ENCODE measurements around the gene SLC25A4. TPM values are rescaled to one million over a fixed set of nuclear protein-coding genes. Genes with fewer than 3 reads are reported as not detected.

Gene SLC25A4
- polyA plus RNA-seq, 1 donor (not counting 4 experiments of a cell fraction or from before 2014, with no cell fraction given): 13.2 TPM

DNA sequence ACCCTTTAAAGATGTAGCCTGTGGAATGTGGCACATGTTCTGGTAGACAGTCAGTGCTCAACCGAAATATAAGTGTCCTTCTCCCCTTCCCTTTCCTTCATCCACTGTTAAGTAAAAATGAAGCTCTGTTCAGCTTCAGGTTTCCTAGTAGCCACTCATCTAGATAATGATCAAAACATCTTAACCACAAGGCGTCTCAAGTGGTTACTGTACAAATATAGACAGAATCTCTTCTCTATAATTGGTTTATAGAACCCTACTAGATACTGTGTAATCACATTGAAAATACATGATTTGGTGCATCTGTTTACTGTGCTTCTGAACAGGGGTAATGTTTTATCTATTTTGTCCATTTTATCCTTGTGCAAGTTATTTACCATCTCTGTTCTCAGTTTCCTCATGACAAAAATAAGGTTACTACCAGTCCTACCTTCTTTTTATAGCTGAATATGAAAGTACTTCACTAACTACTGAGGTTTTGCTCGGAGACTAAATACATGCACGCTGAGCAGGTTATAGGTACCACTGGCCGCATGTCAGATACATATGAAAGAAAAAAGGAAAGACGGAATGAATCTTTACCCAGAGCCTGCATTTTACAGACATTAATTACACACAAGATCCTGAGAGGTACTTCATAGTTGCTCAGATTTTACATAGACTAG is 20.3 kb upstream of the SLC25A4 start:
- Histone ChIP-seq H3K9me1 (ENCODE audit: control insufficient read depth, extremely low read depth, insufficient read depth, low read length) (no peaks in the 10 kb centered on the region), H3K9ac (ENCODE audit: control insufficient read depth, extremely low read depth, insufficient read depth, low read length) (no peak overlapping the region), H3K4me2 (ENCODE audit: control insufficient read depth, extremely low read depth, insufficient read depth, low read depth, low read length) (no peak overlapping the region), H3K4me1 (ENCODE audit: control insufficient read depth, extremely low read depth, insufficient read depth, low read length) (peaks cover 4% of the 10 kb centered on the region), H3K27me3 (ENCODE audit: control insufficient read depth, extremely low read depth, insufficient read depth, low read length) (peaks cover 9% of the 10 kb centered on the region), H3K36me3 (ENCODE audit: control insufficient read depth in 2 of 2, extremely low read depth in 1 of 2, insufficient read depth in 2 of 2, low read length in 2 of 2) (no peaks in the 10 kb centered on the region), H3K9me3 (ENCODE audit: control insufficient read depth, low read depth, low read length) (no peaks in the 10 kb centered on the region), H2AFZ (ENCODE audit: control insufficient read depth, low read length) (no peak overlapping the region), H4K20me1 (ENCODE audit: control insufficient read depth, extremely low read depth, insufficient read depth, low read length) (peaks cover 3% of the 10 kb centered on the region), H3K4me3 (ENCODE audit: control insufficient read depth in 2 of 3, extremely low read depth in 1 of 3, insufficient read depth in 2 of 3, low read depth in 1 of 3, low read length in 3 of 3) (no peak overlapping the region), H3K79me2 (ENCODE audit: control insufficient read depth, insufficient read depth, low read length) (no peaks in the 10 kb centered on the region), H3K27ac (ENCODE audit: control insufficient read depth, insufficient read depth, low read length) (no peak overlapping the region)
- DNase-seq (ENCODE audit: low read depth, low spot score): no peak
- TF ChIP-seq EZH2 (IDR thresholded peaks at IDR 0.05; ENCODE audit: low read length): no peak
- no peak for TF ChIP-seq CTCF (optimal IDR thresholded peaks at IDR 0.05 in 1 of 3, IDR thresholded peaks at IDR 0.05 in 1 of 3, conservative IDR thresholded peaks at IDR 0.05 in 1 of 3; ENCODE audit: extremely low read depth in 1 of 3, insufficient read depth in 2 of 3, low read length in 3 of 3)
- dilution Hi-C loops (cut with MboI; ENCODE audit: extremely low pct_ligation_motif_present, low sequenced_read_pairs): no loop called here
- no peak for FAIRE-seq

- no peaks in the 10 kb centered on the region for H3K9me1 ChIP-seq (ENCODE audit: control insufficient read depth, extremely low read depth, insufficient read depth, low read length)
- no peak overlapping the region for H3K27ac ChIP-seq (ENCODE audit: control insufficient read depth, insufficient read depth, low read length)
- H4K20me1 ChIP-seq (ENCODE audit: control insufficient read depth, extremely low read depth, insufficient read depth, low read length): peaks cover 3% of the 10 kb centered on the region
- no peak overlapping the region for H3K4me2 ChIP-seq (ENCODE audit: control insufficient read depth, extremely low read depth, insufficient read depth, low read depth, low read length)
- H2AFZ ChIP-seq (ENCODE audit: control insufficient read depth, low read length): no peak overlapping the region
- peaks cover 9% of the 10 kb centered on the region for H3K27me3 ChIP-seq (ENCODE audit: control insufficient read depth, extremely low read depth, insufficient read depth, low read length)
- H3K9ac ChIP-seq (ENCODE audit: control insufficient read depth, extremely low read depth, insufficient read depth, low read length): no peak overlapping the region
- no peak overlapping the region for H3K4me3 ChIP-seq (ENCODE audit: control insufficient read depth in 2 of 3, extremely low read depth in 1 of 3, insufficient read depth in 2 of 3, low read depth in 1 of 3, low read length in 3 of 3)
- H3K79me2 ChIP-seq (ENCODE audit: control insufficient read depth, insufficient read depth, low read length): no peaks in the 10 kb centered on the region
- peaks cover 8% of the 10 kb centered on the region for H3K4me1 ChIP-seq (ENCODE audit: control insufficient read depth, extremely low read depth, insufficient read depth, low read length)
- dilution Hi-C loops (cut with MboI; ENCODE audit: extremely low pct_ligation_motif_present, low sequenced_read_pairs): no loop called here
- no peak for FAIRE-seq
- DNase-seq (ENCODE audit: low read depth, low spot score): no peak
- no peaks in the 10 kb centered on the region for H3K9me3 ChIP-seq (ENCODE audit: control insufficient read depth, low read depth, low read length)
- no peaks in the 10 kb centered on the region for H3K36me3 ChIP-seq (ENCODE audit: control insufficient read depth in 2 of 2, extremely low read depth in 1 of 2, insufficient read depth in 2 of 2, low read length in 2 of 2)
- TF ChIP-seq CTCF (optimal IDR thresholded peaks at IDR 0.05 in 1 of 3, IDR thresholded peaks at IDR 0.05 in 1 of 3, conservative IDR thresholded peaks at IDR 0.05 in 1 of 3; ENCODE audit: extremely low read depth in 1 of 3, insufficient read depth in 2 of 3, low read length in 3 of 3) (no peak), EZH2 (IDR thresholded peaks at IDR 0.05; ENCODE audit: low read length) (no peak)
Observed at GRCh38 chr4:185124006-185124405, 19.1 kb upstream of the SLC25A4 start.

All from keratinocyte (primary cell).